Panc1 (cell line): ENCODE measurements around the gene CLPTM1L.

Experiments
- CTCF ChIP-seq: fragments of 450-650 bp; IDR thresholded peaks from 2 replicates; pipeline ENCODE4 v1.5.1; 2017; ENCODE audit warnings: mild to moderate bottlenecking
- POLR2AphosphoS5 ChIP-seq: IDR thresholded peaks from 2 replicates; pipeline ENCODE4 v1.6.1; 2012; ENCODE audit warnings: mild to moderate bottlenecking, low read depth, low read length, moderate library complexity
- REST ChIP-seq, 2 experiments: IDR thresholded peaks; 2 replicates each; pipeline ENCODE4 v1.6.1; 2011 to 2012; ENCODE audit warnings: low read depth in 2 of 2, control low read depth in 1 of 2, low read length in 1 of 2, mild to moderate bottlenecking in 1 of 2, moderate library complexity in 1 of 2; ENCODE audit not compliant: insufficient read depth in 1 of 2
- SIN3A ChIP-seq: IDR thresholded peaks from 2 replicates; pipeline ENCODE4 v1.6.1; 2012; ENCODE audit warnings: low read depth, mild to moderate bottlenecking, low read length, moderate library complexity, borderline replicate concordance; ENCODE audit not compliant: insufficient read depth
- TCF7L2 ChIP-seq: IDR thresholded peaks from 2 replicates; pipeline ENCODE4 v1.6.1; 2011; ENCODE audit warnings: mild to moderate bottlenecking, low read depth, low read length, inconsistent platforms

GRCh38 chr5:1331861-1332405 is 13.0 kb downstream of the CLPTM1L start:
- no peak for TF ChIP-seq CTCF
- no peak for TF ChIP-seq POLR2AphosphoS5
- no peak for TF ChIP-seq SIN3A
- TF ChIP-seq REST (IDR thresholded peaks at IDR 0.05; ENCODE audit: insufficient read depth in 1 of 2, low read depth in 2 of 2, low read length in 1 of 2): no peak
- TF ChIP-seq TCF7L2: no peak
